Peyer's patch (tissue), 4 donors: Measurements from ENCODE around the gene RGL1. TPM values are rescaled to one million over a fixed set of nuclear protein-coding genes. Genes with fewer than 3 reads are reported as not detected.

Experiments
- DNase-seq, 3 donors: peaks; one replicate each; pipeline ENCODE4 v3.0.0-alpha.2; 2017 to 2019
- H3K27ac ChIP-seq, 4 donors: fragments of 200-600 bp; sonication (generic); one replicate each; pipeline ENCODE4 v1.5.1; 2016 to 2019
- H3K27me3 ChIP-seq, 2 donors: fragments of 200-600 bp; sonication (generic); one replicate each; pipeline ENCODE4 v1.5.1; 2019
- H3K36me3 ChIP-seq, 3 donors: fragments of 200-600 bp; sonication (generic); one replicate each; pipeline ENCODE4 v1.5.1; 2016 to 2019
- H3K4me1 ChIP-seq, 4 donors: fragments of 200-600 bp; sonication (generic); one replicate each; pipeline ENCODE4 v1.5.1; 2016 to 2019
- H3K4me3 ChIP-seq, 4 donors: fragments of 200-600 bp; sonication (generic); 1 replicate in 3 of 4; 2 replicates in 1 of 4; pipeline ENCODE4 v1.5.1; 2016 to 2019; ENCODE audit warnings: mild to moderate bottlenecking in 1 of 4
- H3K9me3 ChIP-seq, 4 donors: fragments of 200-600 bp; sonication (generic); one replicate each; pipeline ENCODE4 v1.5.1; 2016 to 2019; ENCODE audit warnings: mild to moderate bottlenecking in 1 of 4
- CTCF ChIP-seq, 6 experiments: fragments of 450-650 bp in 4 of 6; fragments of 200-600 bp in 2 of 6; sonication (generic) in 1 of 6; IDR thresholded peaks; one replicate each; pipeline ENCODE4 v1.5.1; 2017 to 2019; ENCODE audit warnings: antibody characterized with exemption in 6 of 6, mild to moderate bottlenecking in 3 of 6, moderate library complexity in 1 of 6
- POLR2A ChIP-seq, 2 donors: fragments of 450-650 bp; IDR thresholded peaks; one replicate each; pipeline ENCODE4 v1.5.1; 2017; ENCODE audit warnings: antibody characterized with exemption in 2 of 2, mild to moderate bottlenecking in 2 of 2, moderate library complexity in 2 of 2
- total RNA-seq, 4 donors: library from RNA; depleted of rRNA; stranded (reverse); fragments of >200 nt; gene quantifications; one replicate each; pipeline ENCODE4 v1.1.0, GENCODE V29; 2016

Gene RGL1
- total RNA-seq, 4 donors from 2014 or later: 8.9 to 32.2 (median 13.2) TPM

GRCh38 chr1:183827801-183828200, 22.9 kb downstream of the RGL1 start:
- peaks cover 0 to 3% (median 0%) of the 10 kb centered on the region in 4 donors for H3K4me1 ChIP-seq
- no peak overlapping the region for H3K4me3 ChIP-seq
- H3K36me3 ChIP-seq: no peaks in the 10 kb centered on the region
- H3K27ac ChIP-seq: no peak overlapping the region
- TF ChIP-seq CTCF (IDR thresholded peaks at IDR 0.05) (no peak), POLR2A (IDR thresholded peaks at IDR 0.05) (no peak)
- no peak for DNase-seq
- no peaks in the 10 kb centered on the region for H3K27me3 ChIP-seq
- H3K9me3 ChIP-seq: no peaks in the 10 kb centered on the region

- H3K27ac ChIP-seq: no peak overlapping the region
- TF ChIP-seq POLR2A (IDR thresholded peaks at IDR 0.05) (no peak), CTCF (IDR thresholded peaks at IDR 0.05) (no peak)
- no peaks in the 10 kb centered on the region for H3K36me3 ChIP-seq
- H3K4me1 ChIP-seq: peaks cover 0 to under 1% (median 0%) of the 10 kb centered on the region in 4 donors
- no peak overlapping the region for H3K4me3 ChIP-seq
- no peak for DNase-seq
- H3K9me3 ChIP-seq: no peaks in the 10 kb centered on the region
- H3K27me3 ChIP-seq: no peaks in the 10 kb centered on the region
Measured at GRCh38 chr1:183830389-183830788, 25.5 kb downstream of the RGL1 start.

GRCh38 chr1:183831311-183831710, 26.4 kb downstream of the RGL1 start:
- Histone ChIP-seq H3K27ac (no peak overlapping the region), H3K27me3 (no peaks in the 10 kb centered on the region), H3K9me3 (no peaks in the 10 kb centered on the region), H3K36me3 (no peaks in the 10 kb centered on the region), H3K4me1 (no peaks in the 10 kb centered on the region), H3K4me3 (no peak overlapping the region)
- DNase-seq: no peak
- TF ChIP-seq CTCF (IDR thresholded peaks at IDR 0.05): no peak
- TF ChIP-seq POLR2A (IDR thresholded peaks at IDR 0.05): no peak

- Histone ChIP-seq H3K27me3 (no peaks in the 10 kb centered on the region), H3K36me3 (no peaks in the 10 kb centered on the region), H3K9me3 (no peaks in the 10 kb centered on the region), H3K4me1 (no peaks in the 10 kb centered on the region), H3K4me3 (no peak overlapping the region), H3K27ac (no peak overlapping the region)
- no peak for DNase-seq
- TF ChIP-seq POLR2A (IDR thresholded peaks at IDR 0.05) (no peak), CTCF (IDR thresholded peaks at IDR 0.05) (no peak)
Measured at GRCh38 chr1:183832459-183832858, 27.5 kb downstream of the RGL1 start.

- DNase-seq: no peak
- TF ChIP-seq POLR2A (IDR thresholded peaks at IDR 0.05) (no peak), CTCF (IDR thresholded peaks at IDR 0.05) (no peak)
- H3K27me3 ChIP-seq: no peaks in the 10 kb centered on the region
- H3K4me1 ChIP-seq: no peaks in the 10 kb centered on the region
- no peak overlapping the region for H3K4me3 ChIP-seq
- no peak overlapping the region for H3K27ac ChIP-seq
- no peaks in the 10 kb centered on the region for H3K36me3 ChIP-seq
- H3K9me3 ChIP-seq: no peaks in the 10 kb centered on the region
Measured at GRCh38 chr1:183834568-183834967, 29.6 kb downstream of the RGL1 start.

- Histone ChIP-seq H3K27ac (no peak overlapping the region), H3K36me3 (no peaks in the 10 kb centered on the region), H3K27me3 (no peaks in the 10 kb centered on the region), H3K4me1 (no peaks in the 10 kb centered on the region), H3K4me3 (no peak overlapping the region), H3K9me3 (no peaks in the 10 kb centered on the region)
- no peak for TF ChIP-seq CTCF (IDR thresholded peaks at IDR 0.05)
- no peak for TF ChIP-seq POLR2A (IDR thresholded peaks at IDR 0.05)
- DNase-seq: no peak
Measured at GRCh38 chr1:183836598-183836997, 31.7 kb downstream of the RGL1 start.
